Aortic smooth muscle cell (primary cell): ENCODE results near the gene EPHB6. TPM values are rescaled to one million over a fixed set of nuclear protein-coding genes. Genes with fewer than 3 reads are reported as not detected.

Experiments
- total RNA-seq: library from RNA; depleted of rRNA; stranded (reverse); fragments of >200 nt; gene quantifications from 2 replicates; pipeline ENCODE4 v1.2.3, GENCODE V29; 2014

Gene EPHB6, protein sequence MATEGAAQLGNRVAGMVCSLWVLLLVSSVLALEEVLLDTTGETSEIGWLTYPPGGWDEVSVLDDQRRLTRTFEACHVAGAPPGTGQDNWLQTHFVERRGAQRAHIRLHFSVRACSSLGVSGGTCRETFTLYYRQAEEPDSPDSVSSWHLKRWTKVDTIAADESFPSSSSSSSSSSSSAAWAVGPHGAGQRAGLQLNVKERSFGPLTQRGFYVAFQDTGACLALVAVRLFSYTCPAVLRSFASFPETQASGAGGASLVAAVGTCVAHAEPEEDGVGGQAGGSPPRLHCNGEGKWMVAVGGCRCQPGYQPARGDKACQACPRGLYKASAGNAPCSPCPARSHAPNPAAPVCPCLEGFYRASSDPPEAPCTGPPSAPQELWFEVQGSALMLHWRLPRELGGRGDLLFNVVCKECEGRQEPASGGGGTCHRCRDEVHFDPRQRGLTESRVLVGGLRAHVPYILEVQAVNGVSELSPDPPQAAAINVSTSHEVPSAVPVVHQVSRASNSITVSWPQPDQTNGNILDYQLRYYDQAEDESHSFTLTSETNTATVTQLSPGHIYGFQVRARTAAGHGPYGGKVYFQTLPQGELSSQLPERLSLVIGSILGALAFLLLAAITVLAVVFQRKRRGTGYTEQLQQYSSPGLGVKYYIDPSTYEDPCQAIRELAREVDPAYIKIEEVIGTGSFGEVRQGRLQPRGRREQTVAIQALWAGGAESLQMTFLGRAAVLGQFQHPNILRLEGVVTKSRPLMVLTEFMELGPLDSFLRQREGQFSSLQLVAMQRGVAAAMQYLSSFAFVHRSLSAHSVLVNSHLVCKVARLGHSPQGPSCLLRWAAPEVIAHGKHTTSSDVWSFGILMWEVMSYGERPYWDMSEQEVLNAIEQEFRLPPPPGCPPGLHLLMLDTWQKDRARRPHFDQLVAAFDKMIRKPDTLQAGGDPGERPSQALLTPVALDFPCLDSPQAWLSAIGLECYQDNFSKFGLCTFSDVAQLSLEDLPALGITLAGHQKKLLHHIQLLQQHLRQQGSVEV
- 14.0 and 23.1 TPM in 2 replicates for total RNA-seq

GRCh38 chr7:142854372-142855113 lies at the start of gene EPHB6:
TSS of gene EPHB6 (plus strand) at chr7:142855076. CDS start at chr7:142863228, 8,152 bp downstream.

GRCh38 chr7:142885311-142886230 lies 30.7 kb downstream of the EPHB6 start, which contains the start of gene TRPV6:
TSS of gene TRPV6 (minus strand) at chr7:142885745.

Other genes starting within 250 kb of the EPHB6 start
- not detected in 2 replicates for gene PRSS1, start 105.6 kb upstream of the EPHB6 start, total RNA-seq
- gene PRSS2, start 84.1 kb upstream of the EPHB6 start, total RNA-seq: not detected in 2 replicates
- under 0.01 and 0.13 TPM in 2 replicates for gene TRPV6, start 30.7 kb downstream of the EPHB6 start, total RNA-seq
- gene TRPV5, start 78.7 kb downstream of the EPHB6 start, total RNA-seq: not detected in 2 replicates
- gene LLCFC1, start 84.4 kb downstream of the EPHB6 start, total RNA-seq: not detected in 2 replicates
- gene KEL, start 107.3 kb downstream of the EPHB6 start, total RNA-seq: not detected in 2 replicates
- gene OR9A2, start 172.1 kb downstream of the EPHB6 start, total RNA-seq: not detected in 2 replicates
- gene OR6V1, start 197.3 kb downstream of the EPHB6 start, total RNA-seq: not detected in 2 replicates